GM12878 (cell line): ENCODE data around the gene LRRK1. TPM values are rescaled to one million over a fixed set of nuclear protein-coding genes. Genes with fewer than 3 reads are reported as not detected.

Experiments used
- ATAC-seq: fragments of 200-7000 bp; cut with Tn5 transposase; 3 replicates; pipeline ENCODE4 v1.9.1; 2020; ENCODE audit warnings: mild to moderate bottlenecking, moderate library complexity
- BruUV-seq: library from RNA; stranded (reverse); fragments of 400-500 nt; replicated peaks from 2 replicates; lab custom pipeline; 2021; lab: Mats Ljungman, UMichigan
- CTCF ChIA-PET: fragments of 300-600 bp; sonication (Branson Sonifier 250); formaldehyde crosslinking; extraction: SDS; loops from one replicate; lab custom pipeline; 2021; ENCODE audit warnings: inconsistent platforms; lab: Yijun Ruan, JAX
- POLR2A ChIA-PET: fragments of 350-600 bp; formaldehyde crosslinking; extraction: SDS; loops from one replicate; lab custom pipeline; 2021; ENCODE audit warnings: inconsistent platforms; lab: Charles Lee
- RAD21 ChIA-PET: fragments of 300-600 bp; sonication (Branson Sonifier 250); formaldehyde crosslinking; loops from one replicate; lab custom pipeline; 2023; ENCODE audit warnings: antibody characterized with exemption; ENCODE audit not compliant: unreplicated experiment; lab: Charles Lee
- SMC1A ChIA-PET: fragments of 300-600 bp; sonication (Branson Sonifier 250); formaldehyde crosslinking; loops from one replicate; lab custom pipeline; 2023; ENCODE audit not compliant: unreplicated experiment, uncharacterized antibody; lab: Charles Lee
- DNase-seq: peaks from one replicate; pipeline ENCODE4 v3.0.0-alpha.2; 2011; ENCODE audit warnings: low read depth, low spot score
- FAIRE-seq: peaks from 3 replicates; lab custom pipeline; 2011; peaks lifted over from hg19 to GRCh38; lab: Jason Lieb, UNC
- H2AFZ ChIP-seq: 2 replicates; pipeline ENCODE4 v1.6.0; 2011; ENCODE audit warnings: low read depth, low read length, control low read depth; ENCODE audit not compliant: control insufficient read depth
- H3K27ac ChIP-seq: 2 replicates; pipeline ENCODE4 v1.5.1; 2011; ENCODE audit warnings: control low read depth; ENCODE audit not compliant: control insufficient read depth, insufficient read depth
- H3K27me3 ChIP-seq, 2 experiments: replicated peaks in 1 of 2; 2 replicates each; pipeline versions ENCODE4 v1.6.0 to v1.6.1; 2011; ENCODE audit warnings: low read length in 1 of 2; ENCODE audit not compliant: control insufficient read depth in 2 of 2, insufficient read depth in 2 of 2
- H3K36me3 ChIP-seq, 2 experiments: 2 replicates each; pipeline ENCODE4 v1.5.1; 2011; ENCODE audit warnings: low read length in 1 of 2; ENCODE audit not compliant: control insufficient read depth in 2 of 2, insufficient read depth in 2 of 2
- H3K4me1 ChIP-seq: 2 replicates; pipeline ENCODE4 v1.6.1; 2011; ENCODE audit warnings: mild to moderate bottlenecking, low read length, moderate library complexity, mixed read lengths; ENCODE audit not compliant: control insufficient read depth, insufficient read depth
- H3K4me2 ChIP-seq: 2 replicates; pipeline ENCODE4 v1.6.0; 2011; ENCODE audit warnings: control low read depth; ENCODE audit not compliant: control insufficient read depth, insufficient read depth
- H3K4me3 ChIP-seq: fragments of 200-600 bp; sonication (generic); 2 replicates; pipeline ENCODE4 v1.5.1; 2016
- H3K79me2 ChIP-seq: 2 replicates; pipeline ENCODE4 v1.6.0; 2011; ENCODE audit warnings: low read length; ENCODE audit not compliant: control insufficient read depth, insufficient read depth
- H3K9ac ChIP-seq: 2 replicates; pipeline ENCODE4 v1.8.0; 2011; ENCODE audit warnings: low read length, control low read depth, mixed read lengths; ENCODE audit not compliant: control insufficient read depth, insufficient read depth
- H3K9me3 ChIP-seq: replicated peaks from 3 replicates; pipeline ENCODE4 v1.5.1; 2011; ENCODE audit warnings: mild to moderate bottlenecking, low read length; ENCODE audit not compliant: control insufficient read depth, insufficient read depth
- H4K20me1 ChIP-seq: 2 replicates; pipeline ENCODE4 v1.6.0; 2011; ENCODE audit not compliant: control insufficient read depth, insufficient read depth
- BACH1 ChIP-seq: fragments of 450-650 bp; IDR thresholded peaks from 2 replicates; pipeline ENCODE4 v1.6.1; 2017; ENCODE audit warnings: mild to moderate bottlenecking, borderline replicate concordance
- CREB1 ChIP-seq: IDR thresholded peaks from 2 replicates; pipeline ENCODE4 v1.6.1; 2012; ENCODE audit warnings: low read depth, mild to moderate bottlenecking, inconsistent platforms
- ESRRA ChIP-seq: IDR thresholded peaks from 2 replicates; pipeline ENCODE4 v1.6.1; 2012; ENCODE audit warnings: mild to moderate bottlenecking, low read length, improper control_type of control experiment
- FOXK2 ChIP-seq: fragments of 450-650 bp; IDR thresholded peaks from 2 replicates; pipeline ENCODE4 v1.6.1; 2017; ENCODE audit warnings: mild to moderate bottlenecking, moderate library complexity
- JUND ChIP-seq: IDR thresholded peaks from 2 replicates; pipeline ENCODE4 v1.6.1; 2012; ENCODE audit warnings: low read depth, mild to moderate bottlenecking, low read length, improper control_type of control experiment, moderate library complexity
- MXI1 ChIP-seq: fragments of 150-350 bp; IDR thresholded peaks from 2 replicates; pipeline ENCODE4 v1.6.1; 2011; ENCODE audit warnings: low read depth, mild to moderate bottlenecking, inconsistent platforms, low read length, improper control_type of control experiment
- MYC ChIP-seq: IDR thresholded peaks from 2 replicates; pipeline ENCODE4 v1.6.1; 2011; ENCODE audit warnings: mild to moderate bottlenecking, low read length, moderate library complexity, inconsistent platforms; ENCODE audit not compliant: insufficient read depth, insufficient replicate concordance, insufficient read length, severe bottlenecking
- NR2C1 ChIP-seq: fragments of 450-650 bp; IDR thresholded peaks from 2 replicates; pipeline ENCODE4 v1.6.1; 2017; ENCODE audit warnings: antibody characterized with exemption, mild to moderate bottlenecking, moderate library complexity
- SPI1 ChIP-seq: IDR thresholded peaks from 2 replicates; pipeline ENCODE4 v1.6.1; 2011; ENCODE audit warnings: low read depth, mild to moderate bottlenecking, low read length, moderate library complexity, borderline replicate concordance; ENCODE audit not compliant: insufficient read depth
- TCF7 ChIP-seq: IDR thresholded peaks from 2 replicates; pipeline ENCODE4 v1.6.1; 2014; ENCODE audit warnings: antibody characterized with exemption, borderline replicate concordance
- ZNF24 ChIP-seq: fragments of 450-650 bp; IDR thresholded peaks from 2 replicates; pipeline ENCODE4 v1.6.1; 2017; ENCODE audit warnings: antibody characterized with exemption, mild to moderate bottlenecking
- WGBS: methylation state at CpG from one replicate; pipeline ENCODE4 v1.1.6; 2016; ENCODE audit warnings: low lambda C conversion rate; ENCODE audit not compliant: insufficient replicate concordance, insufficient coverage; ENCODE audit errors: missing lambda C conversion rate; 5-methylcytosine and 5-hydroxymethylcytosine counted together
- in situ Hi-C: fragments of 300-500 bp; cut with MboI; formaldehyde crosslinking; loops from 9 replicates; pipeline ENCODE4 v1.14.3; 2018; ENCODE audit warnings: mixed read lengths
- intact Hi-C: fragments of 100-400 bp; cut with micrococcal nuclease; formaldehyde crosslinking; loops from one replicate; pipeline ENCODE4 v1.14.2; 2022; ENCODE audit not compliant: unreplicated experiment
- polyA plus RNA-seq, 11 experiments: library from polyadenylated mRNA; depleted of rRNA in 4 of 11; unstranded in 6 of 11; stranded (reverse) in 5 of 11; fragments of >200 nt; fragmentation: Nextera tagmentation in 4 of 11; fragmentation: Illumina TruSeq in 1 of 11; extraction: Ambion mirVana in 4 of 11; extraction: Trizol in 1 of 11; gene quantifications; 1 replicate in 1 of 11; 2 replicates in 10 of 11; pipeline versions ENCODE4 v1.2.1 to v1.2.3, GENCODE V29; 2011 to 2016; ENCODE audit warnings: inconsistent platforms in 2 of 11, missing spikeins in 2 of 11, low read depth in 1 of 11
- total RNA-seq, 4 experiments: library from RNA; depleted of rRNA in 3 of 4; stranded (reverse); fragments of >200 nt in 3 of 4; fragmentation: Illumina TruSeq in 1 of 4; extraction: Trizol in 1 of 4; gene quantifications; 2 replicates each; pipeline versions ENCODE4 v1.2.1 to v1.2.3, GENCODE V29; 2013 to 2021
- TF ChIP-seq, protein P1 (sequence below): fragments of 450-650 bp; IDR thresholded peaks from 2 replicates; pipeline ENCODE4 v1.6.1; 2016; ENCODE audit warnings: mild to moderate bottlenecking
- TF ChIP-seq, protein P2 (sequence below): fragments of 450-650 bp; IDR thresholded peaks from 2 replicates; pipeline ENCODE4 v1.6.1; 2016; ENCODE audit warnings: mild to moderate bottlenecking, moderate library complexity, borderline replicate concordance
- TF ChIP-seq, protein P3 (sequence below): fragments of 450-650 bp; IDR thresholded peaks from 2 replicates; pipeline ENCODE4 v1.6.1; 2017; ENCODE audit warnings: mild to moderate bottlenecking

The LRRK1 gene
- total and polyA plus RNA-seq, 10 of the 15 experiments (the other 5 are each of a cell fraction or from before 2014, with no cell fraction given) = 2.2 to 58.3 (median 17.9) TPM

DNA sequence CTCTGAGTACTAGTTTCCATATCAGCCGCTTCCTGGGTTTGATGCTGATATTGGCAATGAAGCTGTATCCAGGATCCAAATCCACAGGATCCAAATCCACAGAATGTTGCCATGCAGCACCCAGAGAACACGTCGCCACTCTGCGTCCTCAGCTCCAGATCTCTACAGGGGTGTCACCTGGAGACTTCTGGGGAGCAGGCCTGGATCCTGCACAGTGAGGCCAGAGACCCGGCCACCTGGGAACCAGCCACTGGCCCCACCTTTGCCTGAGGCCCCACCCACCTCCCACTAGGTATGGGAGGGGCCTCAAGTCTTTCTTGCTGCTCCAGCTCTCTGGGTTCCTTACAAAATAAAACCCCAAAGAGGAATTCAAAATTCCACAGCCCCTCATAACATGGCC, 123.9 kb downstream of the LRRK1 start:
- CTCF ChIA-PET = interaction anchor here (2.2 kb wide), 1 partner anchor 27 kb away, joined by 6 read pairs; no protein-coding TSS in a partner anchor
- no peak overlapping the region for H2AFZ ChIP-seq
- FAIRE-seq = no peak
- no peaks in the 10 kb centered on the region for H3K4me1 ChIP-seq
- WGBS = 100% methylated on average over 5 of the region's 5 CpGs
- RAD21 ChIA-PET = no interaction called here
- POLR2A ChIA-PET = no interaction called here
- peaks cover 16 to 18% of the 10 kb centered on the region in 2 experiments for H3K36me3 ChIP-seq
- BruUV-seq = no TSS peak
- H4K20me1 ChIP-seq = 0 out of 2 replicates have a peak, but pooled peaks cover 2% of the 10 kb centered on the region
- SMC1A ChIA-PET = no interaction called here
- no peaks in the 10 kb centered on the region for H3K9me3 ChIP-seq
- no peak overlapping the region for H3K4me3 ChIP-seq
- H3K27me3 ChIP-seq = no peaks in the 10 kb centered on the region
- intact Hi-C loops = no loop called here
- no peak for ATAC-seq
- no peak overlapping the region for H3K9ac ChIP-seq
- in situ Hi-C loops = no loop called here
- TF ChIP-seq TCF7 (no peak), JUND (no peak), MXI1 (no peak), ESRRA (no peak), CREB1 (no peak), NR2C1 (no peak), BACH1 (no peak), FOXK2 (no peak), SPI1 (no peak), ZNF24 (no peak), MYC (no peak)
- TF ChIP-seq, protein P1, sequence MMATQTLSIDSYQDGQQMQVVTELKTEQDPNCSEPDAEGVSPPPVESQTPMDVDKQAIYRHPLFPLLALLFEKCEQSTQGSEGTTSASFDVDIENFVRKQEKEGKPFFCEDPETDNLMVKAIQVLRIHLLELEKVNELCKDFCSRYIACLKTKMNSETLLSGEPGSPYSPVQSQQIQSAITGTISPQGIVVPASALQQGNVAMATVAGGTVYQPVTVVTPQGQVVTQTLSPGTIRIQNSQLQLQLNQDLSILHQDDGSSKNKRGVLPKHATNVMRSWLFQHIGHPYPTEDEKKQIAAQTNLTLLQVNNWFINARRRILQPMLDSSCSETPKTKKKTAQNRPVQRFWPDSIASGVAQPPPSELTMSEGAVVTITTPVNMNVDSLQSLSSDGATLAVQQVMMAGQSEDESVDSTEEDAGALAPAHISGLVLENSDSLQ = no peak
- TF ChIP-seq, protein P2, sequence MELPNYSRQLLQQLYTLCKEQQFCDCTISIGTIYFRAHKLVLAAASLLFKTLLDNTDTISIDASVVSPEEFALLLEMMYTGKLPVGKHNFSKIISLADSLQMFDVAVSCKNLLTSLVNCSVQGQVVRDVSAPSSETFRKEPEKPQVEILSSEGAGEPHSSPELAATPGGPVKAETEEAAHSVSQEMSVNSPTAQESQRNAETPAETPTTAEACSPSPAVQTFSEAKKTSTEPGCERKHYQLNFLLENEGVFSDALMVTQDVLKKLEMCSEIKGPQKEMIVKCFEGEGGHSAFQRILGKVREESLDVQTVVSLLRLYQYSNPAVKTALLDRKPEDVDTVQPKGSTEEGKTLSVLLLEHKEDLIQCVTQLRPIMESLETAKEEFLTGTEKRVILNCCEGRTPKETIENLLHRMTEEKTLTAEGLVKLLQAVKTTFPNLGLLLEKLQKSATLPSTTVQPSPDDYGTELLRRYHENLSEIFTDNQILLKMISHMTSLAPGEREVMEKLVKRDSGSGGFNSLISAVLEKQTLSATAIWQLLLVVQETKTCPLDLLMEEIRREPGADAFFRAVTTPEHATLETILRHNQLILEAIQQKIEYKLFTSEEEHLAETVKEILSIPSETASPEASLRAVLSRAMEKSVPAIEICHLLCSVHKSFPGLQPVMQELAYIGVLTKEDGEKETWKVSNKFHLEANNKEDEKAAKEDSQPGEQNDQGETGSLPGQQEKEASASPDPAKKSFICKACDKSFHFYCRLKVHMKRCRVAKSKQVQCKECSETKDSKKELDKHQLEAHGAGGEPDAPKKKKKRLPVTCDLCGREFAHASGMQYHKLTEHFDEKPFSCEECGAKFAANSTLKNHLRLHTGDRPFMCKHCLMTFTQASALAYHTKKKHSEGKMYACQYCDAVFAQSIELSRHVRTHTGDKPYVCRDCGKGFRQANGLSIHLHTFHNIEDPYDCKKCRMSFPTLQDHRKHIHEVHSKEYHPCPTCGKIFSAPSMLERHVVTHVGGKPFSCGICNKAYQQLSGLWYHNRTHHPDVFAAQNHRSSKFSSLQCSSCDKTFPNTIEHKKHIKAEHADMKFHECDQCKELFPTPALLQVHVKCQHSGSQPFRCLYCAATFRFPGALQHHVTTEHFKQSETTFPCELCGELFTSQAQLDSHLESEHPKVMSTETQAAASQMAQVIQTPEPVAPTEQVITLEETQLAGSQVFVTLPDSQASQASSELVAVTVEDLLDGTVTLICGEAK = no peak
- TF ChIP-seq, protein P3, sequence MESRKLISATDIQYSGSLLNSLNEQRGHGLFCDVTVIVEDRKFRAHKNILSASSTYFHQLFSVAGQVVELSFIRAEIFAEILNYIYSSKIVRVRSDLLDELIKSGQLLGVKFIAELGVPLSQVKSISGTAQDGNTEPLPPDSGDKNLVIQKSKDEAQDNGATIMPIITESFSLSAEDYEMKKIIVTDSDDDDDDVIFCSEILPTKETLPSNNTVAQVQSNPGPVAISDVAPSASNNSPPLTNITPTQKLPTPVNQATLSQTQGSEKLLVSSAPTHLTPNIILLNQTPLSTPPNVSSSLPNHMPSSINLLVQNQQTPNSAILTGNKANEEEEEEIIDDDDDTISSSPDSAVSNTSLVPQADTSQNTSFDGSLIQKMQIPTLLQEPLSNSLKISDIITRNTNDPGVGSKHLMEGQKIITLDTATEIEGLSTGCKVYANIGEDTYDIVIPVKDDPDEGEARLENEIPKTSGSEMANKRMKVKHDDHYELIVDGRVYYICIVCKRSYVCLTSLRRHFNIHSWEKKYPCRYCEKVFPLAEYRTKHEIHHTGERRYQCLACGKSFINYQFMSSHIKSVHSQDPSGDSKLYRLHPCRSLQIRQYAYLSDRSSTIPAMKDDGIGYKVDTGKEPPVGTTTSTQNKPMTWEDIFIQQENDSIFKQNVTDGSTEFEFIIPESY = no peak
- no peaks in the 10 kb centered on the region for H3K79me2 ChIP-seq
- DNase-seq = no peak
- no peak overlapping the region for H3K27ac ChIP-seq
- H3K4me2 ChIP-seq = no peak overlapping the region
